CD4-positive, alpha-beta T cell treated with Interleukin-4 for 1 hour (primary cell): ENCODE measurements around the gene URB1.
"Not testable (repeated sequence)": the region's sequence is repeated elsewhere in the genome, so short reads cannot be mapped to it uniquely, and the experiment has no call there.

Source experiments
- DNase-seq, 2 donors: peaks; one replicate each; pipeline ENCODE4 v3.0.0-alpha.2; 2020 to 2022

Gene URB1, protein sequence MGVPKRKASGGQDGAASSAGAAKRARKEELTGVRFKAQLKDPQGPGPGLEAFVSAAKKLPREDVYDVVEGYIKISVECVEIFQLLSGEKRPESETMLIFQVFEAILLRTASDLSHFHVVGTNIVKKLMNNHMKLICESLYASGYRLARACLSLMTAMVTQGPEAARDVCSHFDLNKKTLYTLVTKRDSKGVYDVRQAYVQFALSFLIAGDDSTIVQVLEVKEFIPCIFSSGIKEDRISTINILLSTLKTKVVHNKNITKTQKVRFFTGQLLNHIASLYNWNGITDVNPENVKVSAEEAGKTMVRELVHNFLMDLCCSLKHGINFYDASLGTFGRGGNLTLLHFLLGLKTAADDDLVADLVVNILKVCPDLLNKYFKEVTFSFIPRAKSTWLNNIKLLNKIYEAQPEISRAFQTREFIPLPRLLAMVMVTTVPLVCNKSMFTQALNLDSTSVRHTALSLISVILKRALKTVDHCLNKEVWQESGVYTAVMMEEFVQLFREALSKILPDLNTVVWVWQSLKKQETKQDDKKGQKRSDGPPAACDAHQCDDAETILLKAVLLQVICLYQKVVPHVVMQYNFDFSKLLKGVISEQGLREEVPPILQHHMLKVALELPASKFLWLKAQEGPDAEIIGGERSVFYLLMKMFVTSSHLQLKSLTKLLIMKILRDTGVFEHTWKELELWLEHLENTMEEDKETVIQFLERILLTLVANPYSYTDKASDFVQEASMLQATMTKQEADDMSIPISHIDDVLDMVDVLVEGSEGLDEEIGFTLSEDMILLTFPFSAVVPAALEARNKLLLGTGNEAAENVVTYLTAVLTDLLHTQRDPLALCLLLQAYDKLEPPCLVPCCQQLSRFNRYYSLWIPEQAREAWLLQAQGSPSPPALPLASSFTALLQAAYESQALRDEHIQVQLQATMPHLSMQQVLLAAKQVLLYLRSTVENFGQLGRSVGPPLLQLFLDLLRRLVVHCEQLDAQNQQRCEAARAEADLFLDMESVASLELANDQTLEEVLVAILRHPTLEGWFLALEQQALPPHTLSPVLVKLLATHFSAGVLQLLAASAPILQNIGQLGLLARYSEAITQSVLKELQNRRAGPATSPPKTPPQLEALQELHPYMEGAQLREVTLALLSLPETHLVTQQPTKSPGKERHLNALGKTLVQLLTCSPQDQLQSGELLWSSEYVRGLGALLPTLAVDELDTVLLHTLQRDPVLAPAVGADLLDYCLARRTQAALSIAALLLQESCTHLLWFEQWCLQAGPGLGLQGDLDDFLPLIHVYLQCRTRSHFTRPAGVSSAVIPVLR (N-terminal part only)

DNA sequence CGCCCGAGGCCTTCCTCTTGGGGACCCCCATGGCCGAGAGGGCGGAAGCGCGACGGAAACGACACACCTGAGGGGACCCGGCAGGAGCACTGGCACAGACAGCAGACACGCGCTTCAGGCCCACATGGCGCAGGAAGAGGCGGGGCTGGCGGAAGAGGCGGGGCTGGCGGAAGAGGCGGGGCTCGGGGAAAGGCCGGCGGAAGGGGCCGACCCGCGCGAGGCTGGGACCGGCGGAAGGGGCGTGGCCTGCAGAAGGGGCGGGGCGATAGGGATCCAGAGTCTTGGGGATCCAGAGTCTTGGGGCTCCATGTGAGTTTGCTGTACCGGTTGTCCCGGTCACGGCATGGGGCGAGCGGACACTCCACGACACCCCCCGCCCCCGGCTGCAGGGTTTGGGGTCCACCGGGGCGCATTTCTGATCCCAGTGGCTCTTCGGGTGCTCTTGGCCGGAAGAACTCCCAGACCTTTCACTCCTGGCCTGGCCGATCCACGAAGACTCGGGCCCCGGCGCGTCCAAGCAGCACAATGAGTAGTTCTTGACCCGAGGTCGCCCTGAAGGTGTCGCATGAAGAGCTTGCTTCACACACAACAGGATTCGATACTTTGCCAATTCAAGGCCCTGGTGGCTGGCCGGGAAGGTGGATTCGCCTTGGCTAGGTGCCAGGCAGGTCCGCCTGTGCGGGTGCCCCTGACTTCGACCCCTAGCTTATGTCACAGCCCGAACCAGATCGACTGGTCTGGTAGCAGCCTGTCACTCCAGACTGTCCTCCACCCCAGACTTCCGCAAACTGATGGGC lies at the start of gene URB1:
Gene URB1, minus strand, starts transcription at position 133 of the 797 bp plus-strand sequence. Its CDS starts 102 bp downstream, at position 31.
- peak; percentile 93 to 96 for DNase-seq

DNA sequence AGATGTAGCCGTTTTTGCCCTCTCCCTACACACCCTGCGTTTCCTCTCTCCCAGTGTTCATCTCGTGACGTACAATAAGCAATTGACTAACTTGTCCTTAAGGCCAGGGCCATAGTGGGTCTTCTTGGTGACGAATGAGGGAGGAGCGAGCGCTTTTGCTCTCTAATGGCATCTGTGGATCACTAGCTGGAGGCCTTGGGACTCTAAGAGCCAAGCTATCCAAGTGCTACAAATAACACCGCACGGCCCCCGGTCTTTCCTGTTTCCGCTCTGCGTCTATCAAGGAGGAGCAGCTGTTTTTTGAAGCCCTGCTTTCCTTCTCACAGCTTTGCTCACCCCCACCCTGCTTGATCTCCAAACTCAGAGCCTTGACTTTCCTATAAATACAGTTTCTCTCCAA lies 44.9 kb upstream of the URB1 start:
- no peak for DNase-seq

DNA sequence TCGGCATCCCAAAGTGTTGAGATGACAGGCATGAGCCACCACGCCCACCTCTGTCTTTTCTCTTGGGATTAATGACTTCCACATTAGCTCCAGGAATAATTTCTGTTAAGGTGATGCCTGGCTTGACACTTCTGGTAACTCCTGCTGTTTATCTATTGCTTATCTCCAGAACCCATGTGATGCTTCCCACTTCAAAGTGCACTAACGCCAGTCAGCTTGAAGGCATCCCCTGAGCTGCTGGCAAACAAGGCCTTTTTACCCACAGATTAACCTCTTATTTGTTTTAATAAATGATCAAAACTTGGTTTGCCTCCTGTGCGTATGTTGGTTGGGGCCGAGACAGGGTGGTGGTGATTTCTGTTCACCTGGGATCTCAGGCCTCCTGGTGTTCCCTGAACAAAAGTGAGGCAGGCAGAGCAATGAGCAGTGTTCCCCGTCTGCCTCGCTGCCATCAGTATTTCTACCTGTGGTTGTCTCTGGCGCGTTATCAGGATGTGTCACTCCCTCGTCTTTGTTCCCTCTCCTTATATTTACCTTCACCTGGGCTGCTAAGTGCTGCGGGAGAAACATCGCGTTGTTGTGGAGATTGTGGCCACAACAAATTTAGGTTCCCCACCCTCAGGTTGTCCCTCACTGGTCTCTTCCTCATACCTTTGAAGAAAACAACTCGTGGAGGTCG lies 40.3 kb upstream of the URB1 start:
- not testable (repeated sequence) for DNase-seq

DNA sequence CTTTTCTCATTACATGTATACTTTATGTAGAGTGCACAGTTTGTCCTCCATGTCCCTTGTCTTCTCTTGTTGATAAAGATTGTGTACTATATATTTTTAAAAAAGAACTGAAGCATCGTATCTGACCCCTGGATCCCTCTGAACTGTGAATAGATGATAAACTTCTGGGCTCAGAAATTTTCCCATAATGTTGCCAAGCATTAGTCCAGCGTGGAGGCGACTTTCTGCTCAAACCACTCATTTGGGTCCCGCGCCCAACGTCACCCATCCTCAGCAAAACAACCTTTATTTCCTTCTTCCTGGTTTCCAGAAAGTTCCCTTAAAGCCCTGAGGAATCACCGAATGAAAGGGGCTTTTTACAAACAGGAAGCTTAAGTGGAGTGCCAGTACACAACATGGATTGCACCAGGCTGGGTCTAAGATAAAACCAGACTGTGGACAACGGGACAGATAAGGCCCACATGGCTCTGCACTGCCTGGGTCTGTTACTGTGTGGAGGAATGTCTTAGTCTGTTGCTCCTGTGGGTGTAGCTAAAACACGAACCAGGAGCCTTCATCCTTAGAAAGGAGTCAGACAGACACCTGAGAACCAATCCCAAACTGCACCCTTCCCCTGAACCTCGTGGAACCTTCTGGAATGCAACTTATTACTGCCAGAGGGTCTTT lies 35.3 kb upstream of the URB1 start:
- no peak for DNase-seq

DNA sequence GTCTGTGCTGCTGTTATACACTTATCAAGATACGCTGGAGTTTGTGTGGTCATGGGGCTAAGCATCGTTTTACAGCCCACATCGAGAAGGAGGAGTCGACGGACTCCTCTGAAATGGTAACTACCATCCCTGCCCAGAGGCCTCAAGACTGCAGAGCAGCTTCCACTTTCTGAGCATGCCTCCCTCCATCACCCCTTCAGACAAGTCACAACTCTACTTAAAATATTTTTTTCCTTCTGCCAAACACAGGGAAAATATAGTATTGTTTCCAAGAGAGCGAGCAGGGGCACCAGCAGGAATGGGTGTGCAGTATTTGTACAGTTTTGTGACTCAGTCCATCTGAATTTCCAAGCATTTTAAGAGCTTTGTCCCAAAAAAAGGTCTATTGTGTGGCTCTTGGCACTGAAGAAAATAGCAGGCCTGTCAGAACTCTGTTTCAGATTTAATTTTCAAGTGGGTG lies 33.8 kb upstream of the URB1 start:
- DNase-seq = no peak

DNA sequence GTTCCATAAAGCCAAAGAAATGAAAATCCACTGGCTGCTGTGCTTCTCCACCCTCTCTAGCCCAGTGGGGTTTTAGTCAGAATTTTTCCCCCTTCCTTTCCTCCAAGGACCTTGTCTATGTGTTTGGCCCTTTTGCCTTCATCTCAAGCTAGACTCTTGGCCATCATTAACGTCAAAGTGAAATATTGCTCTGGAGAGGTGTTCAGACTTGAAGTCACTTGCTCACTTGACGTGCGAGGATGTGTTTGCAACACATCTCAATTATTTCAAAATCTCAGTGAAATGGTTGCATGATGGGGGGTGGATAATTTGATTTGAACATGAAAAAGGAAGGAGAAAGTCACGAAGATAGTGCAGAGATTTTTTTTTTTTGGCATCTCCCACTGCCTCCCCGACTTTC lies 33.3 kb upstream of the URB1 start:
- DNase-seq = no peak

DNA sequence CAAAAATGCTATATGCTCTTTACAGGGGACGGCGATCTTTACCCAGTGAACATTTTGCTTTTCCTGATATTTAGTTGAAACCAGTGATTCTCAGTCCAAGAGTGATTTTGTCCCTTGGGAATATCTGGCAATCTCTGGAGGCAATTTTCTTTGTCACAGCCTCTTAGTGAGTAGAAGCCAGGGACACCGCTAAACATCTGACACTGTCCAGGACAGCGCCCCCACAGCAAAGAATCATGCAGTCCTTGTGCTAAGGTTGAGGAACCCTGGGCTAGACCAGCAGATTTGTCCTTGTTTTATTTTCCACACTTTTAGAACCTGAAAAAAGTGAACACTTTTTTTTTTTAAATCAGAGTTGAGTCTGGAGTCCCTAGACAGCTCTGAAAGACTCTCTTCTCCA lies 32.8 kb upstream of the URB1 start:
- DNase-seq = no peak

DNA sequence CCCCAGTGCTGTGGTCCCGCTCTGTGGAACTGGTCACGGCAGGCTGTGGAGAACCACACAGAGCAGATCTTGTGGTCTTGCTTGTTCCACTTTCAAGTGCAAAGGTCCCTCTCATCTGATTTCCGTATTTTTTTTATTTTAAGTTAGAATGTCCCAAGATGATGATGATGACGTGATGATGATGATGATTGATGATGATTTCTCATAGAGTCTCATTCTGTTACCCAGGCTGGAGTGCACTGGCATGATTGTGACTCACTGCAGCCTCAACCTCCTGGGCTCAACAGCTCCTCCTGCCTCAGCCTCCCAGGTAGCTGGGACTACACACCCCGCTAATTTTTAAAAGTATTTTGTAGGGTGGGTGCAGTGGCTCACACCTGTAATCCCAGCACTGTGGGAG lies 31.9 kb upstream of the URB1 start:
- no peak for DNase-seq

DNA sequence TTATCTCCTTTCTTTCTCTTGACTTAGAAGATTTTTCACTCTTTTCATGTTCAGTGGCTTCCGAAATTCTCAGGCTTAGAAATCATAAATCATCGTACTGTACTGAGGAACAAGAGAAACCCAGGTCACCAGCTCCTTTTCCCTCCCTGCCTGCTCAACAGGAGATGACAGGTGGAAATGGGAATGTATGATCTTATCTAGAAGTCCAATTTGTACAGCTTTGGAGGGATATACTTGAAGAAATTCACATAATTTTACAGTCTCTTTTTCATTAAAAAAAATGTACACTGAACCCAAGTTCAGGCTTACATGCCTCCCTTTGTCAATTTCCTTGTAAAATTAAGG lies 31.4 kb upstream of the URB1 start:
- DNase-seq = no peak

DNA sequence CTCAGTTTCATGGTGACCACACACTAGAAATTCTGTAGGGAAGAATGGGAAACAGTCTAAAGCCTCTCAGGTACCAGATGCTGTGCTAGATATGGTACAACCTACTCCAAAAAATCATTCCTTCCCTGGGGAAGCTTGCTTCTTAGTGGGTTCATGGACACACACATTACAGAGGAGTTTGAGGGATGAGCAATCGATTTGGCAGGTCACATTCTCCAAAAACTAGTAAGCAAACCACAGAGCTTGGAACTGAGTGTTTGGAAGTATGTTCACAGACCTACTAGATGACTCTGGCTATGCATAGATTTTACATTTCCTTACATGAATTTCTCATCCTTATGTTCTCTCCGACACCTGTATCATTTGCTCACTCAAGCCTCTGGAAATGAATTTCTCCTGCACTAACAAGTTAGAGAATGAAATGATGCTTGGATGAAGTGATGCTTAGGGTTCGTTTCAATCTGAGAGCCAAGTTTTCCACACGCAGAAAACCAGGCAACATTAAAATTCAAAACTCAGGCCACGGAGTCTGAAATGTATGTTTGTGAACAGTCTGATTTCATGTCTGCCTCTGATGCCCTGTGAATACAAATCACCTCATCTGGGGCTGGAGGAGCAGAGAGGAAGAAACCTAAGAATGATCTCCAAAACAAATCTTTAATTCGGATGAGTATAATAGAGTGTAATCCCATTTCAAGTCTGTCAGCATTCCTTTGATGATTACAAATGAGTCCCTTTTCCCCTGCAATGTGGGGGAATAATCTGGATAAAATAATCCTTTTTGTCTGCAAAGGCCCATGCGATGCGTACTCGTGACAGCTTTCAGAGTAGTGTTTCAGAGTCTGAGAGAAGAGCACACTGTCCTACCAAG lies 30.7 kb upstream of the URB1 start:
- DNase-seq = no peak

DNA sequence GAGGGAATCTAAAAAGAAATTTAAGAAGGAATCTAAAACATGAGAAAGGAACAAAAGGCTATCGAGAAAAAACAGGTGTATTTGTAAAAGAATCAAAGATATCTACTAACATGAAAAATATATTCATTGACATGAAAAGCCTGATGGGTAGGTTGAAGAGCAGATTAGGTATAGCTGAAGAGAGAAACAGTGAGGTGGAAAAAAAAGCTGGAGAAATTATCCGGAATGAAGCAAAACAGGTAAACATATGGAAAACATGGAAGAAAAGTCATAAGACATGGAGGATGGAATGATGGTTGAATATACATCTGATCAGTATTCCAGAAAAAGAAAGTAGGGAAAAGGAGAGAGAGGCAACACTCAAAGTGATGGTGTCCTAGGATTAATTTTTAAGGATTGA lies 29.3 kb upstream of the URB1 start:
- DNase-seq = no peak

DNA sequence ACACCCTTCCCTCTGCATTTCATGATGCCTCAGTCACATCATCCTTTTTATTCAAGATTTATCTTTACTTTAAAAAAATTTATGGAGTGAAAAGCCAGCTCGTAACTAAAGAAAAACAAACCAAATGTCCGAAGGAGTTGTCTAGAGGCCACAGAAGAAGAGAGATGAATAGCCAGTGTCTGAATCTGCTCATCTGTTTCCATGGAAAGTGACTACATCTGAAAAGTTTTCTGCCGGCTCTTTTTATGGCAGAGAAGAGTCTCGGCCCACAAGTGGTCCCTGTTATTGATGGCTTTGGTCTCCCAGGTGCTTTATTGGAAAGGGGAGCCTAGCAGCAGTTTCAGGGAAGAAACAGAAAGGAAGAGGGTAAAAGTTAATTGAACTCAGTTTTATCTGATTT lies 25.3 kb upstream of the URB1 start:
- no peak for DNase-seq

DNA sequence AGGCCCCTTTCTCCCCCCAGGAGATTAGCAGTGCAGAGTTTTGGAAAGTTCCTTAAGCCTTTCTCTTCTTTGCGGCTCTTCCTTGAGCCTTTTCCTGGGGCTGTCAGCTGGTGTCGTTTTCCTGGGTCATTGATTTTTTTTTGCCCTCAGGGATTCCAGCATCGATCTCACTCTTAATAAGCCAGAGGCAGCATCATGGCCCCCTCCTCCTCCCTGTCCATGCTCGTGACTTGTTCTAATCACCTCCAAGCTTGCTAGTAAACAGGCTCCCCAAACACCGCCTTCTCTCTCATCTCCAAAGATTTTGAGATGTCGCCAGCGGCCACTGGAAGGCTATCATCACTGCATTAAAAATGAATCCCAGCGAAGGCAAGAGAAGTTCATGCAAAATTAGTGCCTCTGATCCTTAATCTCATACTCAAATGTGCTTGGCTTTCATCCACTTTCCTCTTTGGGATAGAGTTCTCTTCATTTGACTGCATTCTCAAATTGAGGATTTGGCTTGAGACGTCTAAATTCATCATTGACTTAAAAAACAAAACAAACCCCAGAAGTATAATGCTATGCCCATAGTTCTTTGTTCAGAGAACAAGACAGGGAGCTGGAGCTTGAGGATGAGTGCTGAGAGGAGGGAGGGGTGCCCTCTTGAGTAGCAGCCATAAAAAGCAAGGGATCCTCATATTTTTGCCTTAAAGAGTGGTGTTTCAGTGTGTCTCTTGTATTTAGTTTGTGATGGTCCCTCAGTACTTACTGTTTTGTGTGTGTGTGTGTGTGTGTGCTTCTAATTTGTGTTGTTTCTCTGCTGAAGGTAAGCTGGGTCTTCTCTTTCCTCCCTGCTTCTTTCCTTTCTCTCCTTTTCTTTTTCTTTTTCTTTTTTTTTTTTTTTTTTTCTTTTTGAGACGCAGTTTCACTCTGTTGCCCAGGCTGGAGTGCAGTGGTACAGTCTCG lies 22.9 kb upstream of the URB1 start:
- DNase-seq = no peak

DNA sequence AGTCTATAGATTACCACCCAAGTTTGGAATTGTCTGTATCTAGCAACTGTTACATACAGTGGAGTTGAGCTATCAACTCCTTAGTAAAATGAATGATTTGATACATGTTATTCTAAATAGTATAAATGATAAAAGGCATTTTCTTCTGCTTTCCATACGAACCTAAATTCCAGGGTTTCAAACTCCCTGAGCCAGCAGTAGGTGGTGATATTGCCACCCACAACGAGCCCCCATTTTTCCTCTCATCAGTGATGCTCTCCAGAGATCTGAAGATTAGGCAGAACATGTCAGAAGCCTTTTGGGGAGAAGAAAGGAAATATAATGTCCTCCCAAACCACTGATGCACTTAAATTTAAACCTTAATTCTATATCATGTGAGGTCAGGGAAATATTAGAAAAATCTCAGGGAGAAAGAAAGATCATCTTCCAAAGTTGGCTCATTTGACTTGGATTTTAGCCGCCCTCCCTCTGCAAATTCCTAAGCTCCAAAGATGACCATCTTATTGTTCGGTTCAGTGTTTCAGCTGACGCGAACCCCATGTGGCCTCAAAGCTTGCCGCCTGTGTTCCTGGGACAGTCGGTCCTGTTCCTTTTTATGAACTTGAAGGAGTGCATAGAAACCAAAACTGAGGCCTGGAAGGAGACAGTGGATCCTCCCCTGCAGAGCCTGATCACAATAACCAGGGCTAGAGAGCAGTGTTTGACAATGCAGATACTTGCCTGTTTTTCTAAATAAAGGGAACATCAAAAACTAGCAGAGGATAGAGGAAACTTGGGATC lies 22.0 kb upstream of the URB1 start:
- DNase-seq = no peak

DNA sequence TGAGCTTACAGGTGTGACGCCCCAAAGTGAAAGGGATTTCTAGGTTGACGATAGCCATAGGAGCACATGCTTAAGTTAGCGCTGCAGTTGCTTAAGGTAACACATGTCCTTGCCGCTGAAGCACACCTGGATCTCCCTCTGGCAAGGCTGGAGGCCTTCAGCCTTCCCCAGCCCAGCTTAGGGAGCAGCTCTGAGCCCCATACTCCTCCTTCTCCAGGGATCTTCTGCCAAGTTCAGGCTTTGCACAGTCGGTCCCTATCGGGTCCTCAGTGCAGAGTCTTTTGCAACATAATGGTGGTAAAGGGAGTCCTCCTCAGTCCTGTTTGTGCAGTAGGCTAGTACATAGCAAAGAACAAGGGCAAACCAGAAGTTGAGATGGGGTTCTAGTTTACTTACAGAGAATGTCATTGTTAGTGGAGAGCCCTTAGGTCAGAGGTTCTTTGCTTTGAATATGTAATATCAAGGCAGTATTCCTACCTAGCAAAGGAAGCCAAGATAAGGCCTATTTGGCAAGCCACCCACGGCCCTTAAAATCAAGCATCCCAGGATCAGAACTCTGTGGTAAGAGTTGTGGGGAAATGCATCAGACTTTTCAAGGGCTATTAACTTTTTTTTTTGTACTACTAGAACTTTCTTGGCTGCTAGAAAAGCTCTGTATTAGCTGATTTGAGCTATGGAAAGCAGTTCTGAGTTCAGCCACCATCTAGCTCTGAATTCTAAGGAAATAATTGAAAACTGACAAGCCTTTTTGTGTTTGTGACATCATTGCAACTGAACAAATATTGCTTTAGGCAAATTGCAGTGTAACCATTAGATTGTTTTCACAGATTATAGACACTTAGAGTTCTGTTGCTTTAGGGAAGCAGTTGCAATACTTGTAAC lies 21.1 kb upstream of the URB1 start:
- DNase-seq = no peak

DNA sequence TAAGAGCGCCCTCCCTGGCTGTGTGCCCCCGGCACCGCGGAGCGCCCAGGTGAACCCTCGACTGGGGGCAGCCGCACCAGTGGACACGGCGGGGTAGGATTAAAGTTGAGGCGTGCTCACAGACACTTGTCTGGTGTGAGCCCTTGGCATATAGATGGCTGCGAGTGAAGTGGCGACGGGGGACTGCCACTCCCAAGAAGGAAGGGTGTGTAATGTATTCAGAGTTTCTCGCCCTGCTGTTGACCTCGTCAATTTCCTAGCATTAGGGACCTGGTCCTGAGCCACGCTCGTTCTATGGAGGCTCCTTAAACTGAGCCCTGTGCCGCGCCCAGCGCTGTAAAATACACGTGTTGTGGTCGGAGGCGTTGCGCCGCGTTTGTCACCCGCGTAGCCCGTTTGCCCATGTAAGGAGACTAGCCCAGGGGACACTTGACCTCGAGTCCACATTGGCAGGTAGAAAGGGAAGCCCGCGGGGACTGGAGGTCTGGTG lies 20.2 kb upstream of the URB1 start:
- DNase-seq = no peak
